ENCODE data around the gene TXNL4B.
"Not testable (repeated sequence)": the region's sequence is repeated elsewhere in the genome, so short reads cannot be mapped to it uniquely, and the experiment has no call there.

The TXNL4B gene

GRCh38 chr16:72112452-72112792 is 19.0 kb upstream of the TXNL4B start:
- no peak for DNase-seq (ENCODE audit: low read depth, low spot score)

DNA sequence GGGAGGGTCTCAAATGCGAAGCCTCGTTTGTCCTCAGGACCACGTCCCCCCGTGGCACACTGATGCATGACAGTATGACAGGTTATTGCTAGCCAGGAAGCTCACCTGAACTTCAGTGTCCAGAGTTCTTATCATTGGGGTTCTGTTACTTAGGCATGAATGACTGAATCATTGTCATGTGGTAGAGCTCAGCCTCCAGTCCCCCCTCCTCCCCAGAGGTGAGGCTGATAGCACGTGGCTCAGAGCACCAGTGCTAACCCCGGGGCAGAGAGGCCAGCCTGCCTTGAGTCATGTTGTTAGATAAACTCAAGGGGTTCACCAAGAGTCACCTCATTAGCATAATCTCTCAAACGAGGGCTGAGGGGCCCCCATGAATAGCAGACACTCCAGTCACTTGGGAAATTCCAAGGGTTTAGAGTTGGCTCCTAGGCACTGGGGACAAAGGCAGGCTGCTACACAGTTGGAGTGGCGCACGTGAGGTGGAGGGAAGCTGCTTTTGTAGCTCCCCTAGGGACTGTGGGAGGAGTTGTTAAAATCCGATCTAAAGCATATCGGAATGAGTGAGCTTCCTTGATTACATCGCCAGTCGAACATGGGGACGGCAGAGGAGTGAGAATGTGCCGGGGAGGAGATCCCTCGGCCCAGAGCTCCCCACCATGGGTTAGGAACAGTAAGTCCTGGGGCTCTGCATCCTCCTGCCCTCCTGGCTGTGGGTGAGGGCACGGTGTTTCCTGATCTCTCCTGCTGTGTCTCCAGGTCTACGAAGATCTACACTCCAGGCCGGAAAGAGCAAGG is 18.4 kb upstream of the TXNL4B start:
- no peak for DNase-seq (ENCODE audit: low read depth, low spot score)

DNA sequence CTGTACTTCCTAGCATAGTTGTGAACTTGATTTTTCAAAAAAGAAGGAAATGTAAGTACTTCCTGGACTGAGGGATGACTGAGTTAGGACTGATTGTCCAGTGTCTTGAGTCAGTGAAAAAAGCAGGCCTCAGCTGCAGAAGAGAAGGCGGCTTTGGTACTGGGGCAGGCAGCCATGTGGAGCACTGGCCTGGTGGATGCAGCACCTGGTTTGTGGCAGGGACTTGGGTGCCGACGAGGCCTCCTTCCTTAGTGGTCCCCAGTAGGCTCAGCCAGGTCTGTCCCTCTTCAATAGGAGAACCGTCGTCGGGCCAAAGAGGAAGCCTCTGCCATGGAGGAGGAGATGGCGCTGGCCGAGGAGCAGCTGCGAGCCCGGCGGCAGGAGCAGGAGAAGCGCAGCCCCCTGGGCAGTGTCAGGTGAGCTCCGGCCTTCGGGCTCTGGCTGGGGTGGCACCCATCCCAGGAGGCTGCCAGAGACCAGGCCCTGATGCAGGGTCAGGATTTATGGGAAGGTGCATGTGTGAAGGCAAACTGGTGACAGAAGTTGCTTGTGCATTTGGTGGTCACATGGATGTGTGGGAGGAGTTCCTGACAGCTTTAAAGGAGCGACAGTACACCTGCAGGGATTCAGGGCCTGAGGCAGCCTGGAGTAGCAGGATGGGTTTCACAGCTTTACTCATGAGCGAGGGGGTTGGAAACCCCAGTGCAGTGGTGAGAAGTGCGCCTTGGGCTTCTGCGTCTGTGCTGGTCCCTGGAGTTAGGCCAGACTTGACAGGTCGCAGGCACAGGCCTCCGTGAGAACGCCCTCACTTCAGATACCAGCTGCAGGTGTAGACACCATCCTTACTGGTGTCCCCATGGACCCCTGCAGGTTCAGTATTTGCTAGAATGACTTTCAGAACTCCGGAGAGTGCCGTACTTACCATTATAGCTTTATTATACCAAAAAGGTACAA is 17.5 kb upstream of the TXNL4B start:
- no peak for DNase-seq (ENCODE audit: low read depth, low spot score)

GRCh38 chr16:72109966-72110530 is 16.6 kb upstream of the TXNL4B start:
- no peak for DNase-seq (ENCODE audit: low read depth, low spot score)

- no peak for DNase-seq (ENCODE audit: low read depth, low spot score)
These were observed 15.9 kb upstream of the TXNL4B start for GRCh38 chr16:72109300-72109699.

GRCh38 chr16:72108353-72109102 is 15.1 kb upstream of the TXNL4B start:
- no peak for DNase-seq (ENCODE audit: low read depth, low spot score)

DNA sequence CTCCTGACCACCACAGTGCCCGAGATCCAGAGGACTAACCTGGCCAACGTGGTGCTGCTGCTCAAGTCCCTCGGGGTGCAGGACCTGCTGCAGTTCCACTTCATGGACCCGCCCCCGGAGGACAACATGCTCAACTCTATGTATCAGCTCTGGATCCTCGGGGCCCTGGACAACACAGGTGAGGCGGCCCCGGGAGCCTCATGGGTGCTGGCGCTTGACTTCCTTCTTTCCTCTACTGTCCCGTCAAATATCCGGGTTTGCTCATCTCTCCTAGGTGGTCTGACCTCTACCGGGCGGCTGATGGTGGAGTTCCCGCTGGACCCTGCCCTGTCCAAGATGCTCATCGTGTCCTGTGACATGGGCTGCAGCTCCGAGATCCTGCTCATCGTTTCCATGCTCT is 14.0 kb upstream of the TXNL4B start:
- no peak for DNase-seq (ENCODE audit: low read depth, low spot score)

- DNase-seq (ENCODE audit: low read depth, low spot score): no peak
These were observed 12.6 kb upstream of the TXNL4B start for GRCh38 chr16:72105978-72106377.

DNA sequence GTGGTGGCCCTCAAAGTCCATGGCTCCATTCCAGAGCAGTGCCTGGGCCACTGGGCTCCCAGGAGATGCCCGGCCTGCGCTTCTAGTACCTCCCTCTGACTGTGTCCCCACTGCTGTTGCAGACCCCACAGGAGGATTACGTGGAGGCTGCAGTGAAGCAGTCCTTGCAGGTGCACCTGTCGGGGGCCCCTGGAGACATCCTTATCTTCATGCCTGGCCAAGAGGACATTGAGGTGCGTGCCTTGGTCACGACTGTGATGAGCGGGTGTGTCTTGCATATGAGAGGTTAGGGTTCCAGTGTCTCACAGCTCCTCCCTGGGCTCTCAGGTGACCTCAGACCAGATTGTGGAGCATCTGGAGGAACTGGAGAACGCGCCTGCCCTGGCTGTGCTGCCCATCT is 11.5 kb upstream of the TXNL4B start:
- no peak for DNase-seq (ENCODE audit: low read depth, low spot score)

DNA sequence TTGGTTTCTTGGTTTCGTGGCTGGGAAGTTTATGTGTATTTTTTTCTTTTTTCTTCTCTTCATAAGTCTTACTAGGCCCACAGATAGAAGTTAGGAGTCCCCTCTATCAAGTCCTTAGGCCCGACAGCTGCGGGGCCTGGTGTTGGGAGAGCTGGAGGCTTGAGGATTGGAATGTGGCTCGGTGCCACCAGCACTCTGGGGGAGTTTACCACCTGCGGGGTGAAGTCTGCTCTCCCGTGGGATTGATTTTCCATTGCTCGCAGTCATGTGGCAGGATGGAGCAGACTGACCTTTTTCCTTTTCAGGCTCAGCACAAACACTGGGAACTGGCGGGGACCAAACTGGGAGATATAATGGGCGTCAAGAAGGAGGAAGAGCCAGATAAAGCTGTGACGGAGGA is 7.8 kb upstream of the TXNL4B start:
- no peak for DNase-seq (ENCODE audit: low read depth, low spot score)

GRCh38 chr16:72099377-72099818 is 6.0 kb upstream of the TXNL4B start:
- peak; percentile 8 for DNase-seq (ENCODE audit: low read depth, low spot score)

DNA sequence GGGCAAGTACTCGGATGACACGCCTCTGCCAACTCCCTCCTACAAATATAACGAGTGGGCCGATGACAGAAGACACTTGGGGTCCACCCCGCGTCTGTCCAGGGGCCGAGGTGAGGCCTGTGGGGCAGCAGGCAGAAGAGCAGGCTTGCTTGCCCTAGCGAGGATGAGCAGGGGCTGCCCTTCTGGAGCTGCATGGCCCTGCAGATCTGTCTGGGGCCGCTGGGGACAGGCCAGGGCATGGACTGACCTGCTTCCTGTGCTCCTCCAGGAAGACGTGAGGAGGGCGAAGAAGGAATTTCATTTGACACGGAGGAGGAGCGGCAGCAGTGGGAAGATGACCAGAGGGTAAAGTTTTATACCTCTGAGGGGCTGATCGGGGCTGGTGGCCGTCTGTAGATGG is 5.5 kb upstream of the TXNL4B start:
- DNase-seq (ENCODE audit: low read depth, low spot score): no peak

GRCh38 chr16:72094266-72094610 is 818 bp upstream of the TXNL4B start:
- DNase-seq (ENCODE audit: low read depth, low spot score): peak; percentile 21

DNA sequence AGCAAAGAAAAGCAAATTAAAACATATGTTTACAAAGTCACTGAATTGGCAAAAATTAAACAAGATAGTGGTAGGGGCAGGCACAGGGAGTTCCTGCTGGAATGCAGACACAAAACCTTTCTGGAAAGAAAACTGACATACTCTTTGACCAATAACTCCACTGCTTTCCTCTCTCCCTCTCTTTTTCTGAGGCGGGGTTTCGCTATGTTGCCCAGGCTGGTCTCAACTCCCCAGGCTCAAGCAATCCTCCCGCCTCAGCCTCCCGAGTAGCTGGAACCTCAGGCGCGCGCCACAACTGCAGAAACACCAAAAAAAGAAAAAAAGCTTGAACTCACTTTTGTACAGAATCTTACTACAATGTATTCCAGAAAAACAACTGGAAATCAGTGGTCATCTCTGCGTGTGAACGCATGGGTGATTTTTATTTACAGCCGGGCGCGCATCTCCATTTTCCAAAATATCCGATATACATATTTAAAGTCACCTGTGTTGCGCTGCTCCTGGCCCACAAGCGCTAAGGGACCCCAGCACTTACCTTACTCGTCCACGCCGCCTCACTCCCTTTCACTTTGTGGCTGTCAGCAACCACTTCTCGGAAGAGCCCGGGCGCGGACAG is 480 bp downstream of the TXNL4B start:
- DNase-seq (ENCODE audit: low read depth, low spot score): no peak

- no peak for DNase-seq (ENCODE audit: low read depth, low spot score)
These were observed 2.2 kb downstream of the TXNL4B start for GRCh38 chr16:72091217-72091616.

DNA sequence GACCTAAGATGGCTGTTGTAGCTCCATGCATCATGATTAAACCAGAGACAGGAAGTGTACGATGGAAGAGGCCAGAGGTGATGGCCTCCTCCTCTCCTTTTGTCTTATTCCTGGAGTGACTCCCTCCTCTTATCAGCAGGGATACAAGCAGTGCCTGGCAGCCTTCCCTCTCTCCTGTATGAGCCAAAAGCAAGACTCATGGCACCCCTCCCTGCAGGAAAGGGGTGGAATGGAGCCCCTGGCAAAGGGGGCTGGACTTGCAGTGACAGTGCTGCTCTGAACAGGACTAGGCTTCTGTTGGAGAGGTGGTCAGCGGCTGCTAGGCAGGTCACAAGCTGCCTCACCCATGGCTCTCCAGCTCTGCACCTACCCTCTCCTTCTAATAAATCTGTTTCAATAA is 8.4 kb downstream of the TXNL4B start:
- no peak for DNase-seq (ENCODE audit: low read depth, low spot score)

- DNase-seq (ENCODE audit: low read depth, low spot score): no peak
These were observed 9.0 kb downstream of the TXNL4B start for GRCh38 chr16:72084445-72084844.

- DNase-seq (ENCODE audit: low read depth, low spot score): no peak
These were observed 9.5 kb downstream of the TXNL4B start for GRCh38 chr16:72083778-72084404.

GRCh38 chr16:72076991-72077706 is 16.3 kb downstream of the TXNL4B start:
- DNase-seq (ENCODE audit: low read depth, low spot score): not testable (repeated sequence)

GRCh38 chr16:72075067-72075466 is 18.4 kb downstream of the TXNL4B start:
- not testable (repeated sequence) for DNase-seq (ENCODE audit: low read depth, low spot score)

All from activated CD4-positive, CD25-positive, alpha-beta regulatory T cell treated with anti-CD3 and anti-CD28 coated beads, Interleukin-2, amount 50 U/mL, for 16 hours (primary cell).